HEK293 (cell line): Measurements from ENCODE around the gene VAV3.

ENCODE experiments used
- CTCF ChIA-PET: fragments of 350-600 bp; formaldehyde crosslinking; extraction: SDS; loops from one replicate; lab custom pipeline; 2021; ENCODE audit warnings: antibody characterized with exemption; lab: Yijun Ruan, JAX
- POLR2A ChIA-PET: fragments of 300-600 bp; formaldehyde crosslinking; extraction: SDS; loops from one replicate; lab custom pipeline; 2020; ENCODE audit warnings: antibody characterized with exemption, inconsistent platforms; lab: Yijun Ruan, JAX
- H3K27ac ChIP-seq: fragments of 200-500 bp; sonication (Bioruptor generic); 2 replicates; pipeline ENCODE4 v1.5.1; 2014; ENCODE audit warnings: low read depth, low read length, control low read depth, inconsistent platforms; ENCODE audit errors: extremely low read depth
- H3K36me3 ChIP-seq, 2 experiments: fragments of 200-500 bp in 1 of 2; sonication (Bioruptor generic) in 1 of 2; 1 replicate in 1 of 2; 2 replicates in 1 of 2; pipeline ENCODE4 v1.5.1; 2014 to 2017; ENCODE audit warnings: inconsistent platforms in 2 of 2, low read length in 2 of 2; ENCODE audit not compliant: control insufficient read depth in 2 of 2, insufficient read depth in 1 of 2
- H3K4me1 ChIP-seq: fragments of 200-500 bp; sonication (Bioruptor generic); 2 replicates; pipeline ENCODE4 v1.5.1; 2014; ENCODE audit warnings: mild to moderate bottlenecking, low read length, inconsistent platforms; ENCODE audit not compliant: control insufficient read depth, insufficient read depth
- H3K4me3 ChIP-seq: 2 replicates; pipeline ENCODE4 v1.5.1; 2011; ENCODE audit warnings: low read depth, mild to moderate bottlenecking, control low read depth, low read length, moderate library complexity
- H3K9me3 ChIP-seq: fragments of 200-500 bp; sonication (Bioruptor generic); 2 replicates; pipeline ENCODE4 v1.5.1; 2014; ENCODE audit warnings: low read depth, low read length, inconsistent platforms; ENCODE audit not compliant: control insufficient read depth, insufficient read depth
- IKZF3 ChIP-seq: fragments of 450-650 bp; IDR thresholded peaks from 2 replicates; pipeline ENCODE4 v1.5.0; 2018; ENCODE audit warnings: missing biosample characterization, mild to moderate bottlenecking, missing genetic modification characterization, moderate library complexity
- MYNN ChIP-seq: fragments of 450-650 bp; formaldehyde crosslinking; IDR thresholded peaks from 2 replicates; pipeline ENCODE4 v1.5.1; 2016; ENCODE audit warnings: missing biosample characterization, missing genetic modification characterization, borderline replicate concordance
- SP2 ChIP-seq: fragments of 450-650 bp; formaldehyde crosslinking; IDR thresholded peaks from 2 replicates; pipeline ENCODE4 v1.5.1; 2016; ENCODE audit warnings: missing biosample characterization, missing genetic modification characterization
- WT1 ChIP-seq: fragments of 450-650 bp; formaldehyde crosslinking; IDR thresholded peaks from 2 replicates; pipeline ENCODE4 v1.5.1; 2016; ENCODE audit warnings: missing biosample characterization, missing genetic modification characterization
- ZFP3 ChIP-seq: fragments of 450-650 bp; formaldehyde crosslinking; IDR thresholded peaks from 2 replicates; pipeline ENCODE4 v1.5.1; 2016; ENCODE audit warnings: low read depth, missing biosample characterization, missing genetic modification characterization
- ZNF138 ChIP-seq: fragments of 450-650 bp; formaldehyde crosslinking; IDR thresholded peaks from 2 replicates; pipeline ENCODE4 v1.5.1; 2016; ENCODE audit warnings: missing biosample characterization, missing genetic modification characterization, borderline replicate concordance
- ZNF157 ChIP-seq: fragments of 450-650 bp; formaldehyde crosslinking; IDR thresholded peaks from 2 replicates; pipeline ENCODE4 v1.5.1; 2016; ENCODE audit warnings: missing biosample characterization, missing genetic modification characterization
- ZNF16 ChIP-seq: fragments of 450-650 bp; formaldehyde crosslinking; IDR thresholded peaks from 2 replicates; pipeline ENCODE4 v1.5.1; 2016; ENCODE audit warnings: low read depth, missing biosample characterization, missing genetic modification characterization
- ZNF292 ChIP-seq: fragments of 450-650 bp; formaldehyde crosslinking; IDR thresholded peaks from 2 replicates; pipeline ENCODE4 v1.5.1; 2016; ENCODE audit warnings: low read depth, missing biosample characterization, missing genetic modification characterization, borderline replicate concordance
- ZNF335 ChIP-seq: fragments of 450-650 bp; formaldehyde crosslinking; conservative IDR thresholded peaks from 2 replicates; pipeline ENCODE4 v1.5.1; 2016; ENCODE audit warnings: missing biosample characterization, missing genetic modification characterization
- ZNF394 ChIP-seq: fragments of 450-650 bp; formaldehyde crosslinking; IDR thresholded peaks from 2 replicates; pipeline ENCODE4 v1.5.1; 2016; ENCODE audit warnings: missing biosample characterization, missing genetic modification characterization, mild to moderate bottlenecking, moderate library complexity, borderline replicate concordance
- ZNF521 ChIP-seq: fragments of 450-650 bp; formaldehyde crosslinking; IDR thresholded peaks from 2 replicates; pipeline ENCODE4 v1.5.1; 2017; ENCODE audit warnings: missing biosample characterization, mild to moderate bottlenecking, missing genetic modification characterization
- ZNF530 ChIP-seq: fragments of 450-650 bp; formaldehyde crosslinking; IDR thresholded peaks from 2 replicates; pipeline ENCODE4 v1.5.1; 2016; ENCODE audit warnings: low read depth, missing biosample characterization, missing genetic modification characterization
- ZNF776 ChIP-seq: fragments of 450-650 bp; formaldehyde crosslinking; IDR thresholded peaks from 2 replicates; pipeline ENCODE4 v1.5.0; 2017; ENCODE audit warnings: missing biosample characterization, missing genetic modification characterization, borderline replicate concordance
- ZNF777 ChIP-seq: fragments of 450-650 bp; formaldehyde crosslinking; IDR thresholded peaks from 2 replicates; pipeline ENCODE4 v1.5.1; 2017; ENCODE audit warnings: missing biosample characterization, missing genetic modification characterization, borderline replicate concordance
- TF ChIP-seq, protein P1 (sequence below): fragments of 450-650 bp; formaldehyde crosslinking; IDR thresholded peaks from 2 replicates; pipeline ENCODE4 v1.5.1; 2016; ENCODE audit warnings: missing biosample characterization, missing genetic modification characterization
- TF ChIP-seq, protein P2 (sequence below): fragments of 450-650 bp; formaldehyde crosslinking; conservative IDR thresholded peaks from 2 replicates; pipeline ENCODE4 v1.5.1; 2016; ENCODE audit warnings: low read depth, missing biosample characterization, missing genetic modification characterization
- TF ChIP-seq, protein P3 (sequence below): fragments of 450-650 bp; formaldehyde crosslinking; IDR thresholded peaks from 2 replicates; pipeline ENCODE4 v1.5.1; 2017; ENCODE audit warnings: missing biosample characterization, missing genetic modification characterization

VAV3 gene

DNA sequence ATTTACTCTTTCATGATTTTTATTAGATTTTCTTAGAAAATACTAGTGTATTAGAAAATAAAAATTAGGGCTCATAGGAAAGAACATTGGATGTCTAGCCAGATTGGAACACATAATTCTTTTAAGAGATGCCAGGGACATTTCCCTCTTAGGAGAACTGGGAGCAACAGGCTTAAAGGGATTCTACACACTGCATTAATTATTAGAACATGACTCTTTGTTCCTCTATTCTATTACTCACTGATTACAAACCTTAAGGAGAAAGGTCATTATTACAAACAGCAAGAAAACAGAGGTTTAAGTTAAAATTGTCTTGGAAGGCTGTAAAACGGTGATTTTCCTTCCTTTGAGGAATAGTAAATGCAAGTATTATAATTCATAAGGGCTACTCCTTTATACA is 32.9 kb upstream of the VAV3 start:
- Histone ChIP-seq H3K36me3 (no peaks in the 10 kb centered on the region), H3K4me1 (peaks cover 8% of the 10 kb centered on the region), H3K9me3 (no peaks in the 10 kb centered on the region), H3K27ac (no peak overlapping the region), H3K4me3 (no peak overlapping the region)
- ChIA-PET CTCF (no interaction called here), POLR2A (no interaction called here)
- TF ChIP-seq ZNF157 (tag by site-specific recombination) (no peak), ZNF521 (tag by site-specific recombination) (no peak), ZNF292 (tag by site-specific recombination) (no peak), MYNN (tag by site-specific recombination) (no peak), WT1 (no peak), ZNF16 (no peak), ZNF138 (tag by site-specific recombination) (no peak), ZNF394 (tag by site-specific recombination) (no peak), SP2 (no peak), ZNF777 (tag by site-specific recombination) (no peak), ZFP3 (tag by site-specific recombination) (no peak), ZNF776 (tag by site-specific recombination) (no peak), ZNF530 (no peak), IKZF3 (tag by site-specific recombination) (no peak), ZNF335 (no peak)
- TF ChIP-seq, protein P1, sequence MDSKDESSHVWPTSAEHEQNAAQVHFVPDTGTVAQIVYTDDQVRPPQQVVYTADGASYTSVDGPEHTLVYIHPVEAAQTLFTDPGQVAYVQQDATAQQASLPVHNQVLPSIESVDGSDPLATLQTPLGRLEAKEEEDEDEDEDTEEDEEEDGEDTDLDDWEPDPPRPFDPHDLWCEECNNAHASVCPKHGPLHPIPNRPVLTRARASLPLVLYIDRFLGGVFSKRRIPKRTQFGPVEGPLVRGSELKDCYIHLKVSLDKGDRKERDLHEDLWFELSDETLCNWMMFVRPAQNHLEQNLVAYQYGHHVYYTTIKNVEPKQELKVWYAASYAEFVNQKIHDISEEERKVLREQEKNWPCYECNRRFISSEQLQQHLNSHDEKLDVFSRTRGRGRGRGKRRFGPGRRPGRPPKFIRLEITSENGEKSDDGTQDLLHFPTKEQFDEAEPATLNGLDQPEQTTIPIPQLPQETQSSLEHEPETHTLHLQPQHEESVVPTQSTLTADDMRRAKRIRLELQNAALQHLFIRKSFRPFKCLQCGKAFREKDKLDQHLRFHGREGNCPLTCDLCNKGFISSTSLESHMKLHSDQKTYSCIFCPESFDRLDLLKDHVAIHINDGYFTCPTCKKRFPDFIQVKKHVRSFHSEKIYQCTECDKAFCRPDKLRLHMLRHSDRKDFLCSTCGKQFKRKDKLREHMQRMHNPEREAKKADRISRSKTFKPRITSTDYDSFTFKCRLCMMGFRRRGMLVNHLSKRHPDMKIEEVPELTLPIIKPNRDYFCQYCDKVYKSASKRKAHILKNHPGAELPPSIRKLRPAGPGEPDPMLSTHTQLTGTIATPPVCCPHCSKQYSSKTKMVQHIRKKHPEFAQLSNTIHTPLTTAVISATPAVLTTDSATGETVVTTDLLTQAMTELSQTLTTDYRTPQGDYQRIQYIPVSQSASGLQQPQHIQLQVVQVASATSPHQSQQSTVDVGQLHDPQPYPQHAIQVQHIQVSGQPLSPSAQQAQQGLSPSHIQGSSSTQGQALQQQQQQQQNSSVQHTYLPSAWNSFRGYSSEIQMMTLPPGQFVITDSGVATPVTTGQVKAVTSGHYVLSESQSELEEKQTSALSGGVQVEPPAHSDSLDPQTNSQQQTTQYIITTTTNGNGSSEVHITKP, result no peak
- TF ChIP-seq, protein P2, sequence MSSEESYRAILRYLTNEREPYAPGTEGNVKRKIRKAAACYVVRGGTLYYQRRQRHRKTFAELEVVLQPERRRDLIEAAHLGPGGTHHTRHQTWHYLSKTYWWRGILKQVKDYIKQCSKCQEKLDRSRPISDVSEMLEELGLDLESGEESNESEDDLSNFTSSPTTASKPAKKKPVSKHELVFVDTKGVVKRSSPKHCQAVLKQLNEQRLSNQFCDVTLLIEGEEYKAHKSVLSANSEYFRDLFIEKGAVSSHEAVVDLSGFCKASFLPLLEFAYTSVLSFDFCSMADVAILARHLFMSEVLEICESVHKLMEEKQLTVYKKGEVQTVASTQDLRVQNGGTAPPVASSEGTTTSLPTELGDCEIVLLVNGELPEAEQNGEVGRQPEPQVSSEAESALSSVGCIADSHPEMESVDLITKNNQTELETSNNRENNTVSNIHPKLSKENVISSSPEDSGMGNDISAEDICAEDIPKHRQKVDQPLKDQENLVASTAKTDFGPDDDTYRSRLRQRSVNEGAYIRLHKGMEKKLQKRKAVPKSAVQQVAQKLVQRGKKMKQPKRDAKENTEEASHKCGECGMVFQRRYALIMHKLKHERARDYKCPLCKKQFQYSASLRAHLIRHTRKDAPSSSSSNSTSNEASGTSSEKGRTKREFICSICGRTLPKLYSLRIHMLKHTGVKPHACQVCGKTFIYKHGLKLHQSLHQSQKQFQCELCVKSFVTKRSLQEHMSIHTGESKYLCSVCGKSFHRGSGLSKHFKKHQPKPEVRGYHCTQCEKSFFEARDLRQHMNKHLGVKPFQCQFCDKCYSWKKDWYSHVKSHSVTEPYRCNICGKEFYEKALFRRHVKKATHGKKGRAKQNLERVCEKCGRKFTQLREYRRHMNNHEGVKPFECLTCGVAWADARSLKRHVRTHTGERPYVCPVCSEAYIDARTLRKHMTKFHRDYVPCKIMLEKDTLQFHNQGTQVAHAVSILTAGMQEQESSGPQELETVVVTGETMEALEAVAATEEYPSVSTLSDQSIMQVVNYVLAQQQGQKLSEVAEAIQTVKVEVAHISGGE (tag by site-specific recombination), result no peak
- TF ChIP-seq, protein P3, sequence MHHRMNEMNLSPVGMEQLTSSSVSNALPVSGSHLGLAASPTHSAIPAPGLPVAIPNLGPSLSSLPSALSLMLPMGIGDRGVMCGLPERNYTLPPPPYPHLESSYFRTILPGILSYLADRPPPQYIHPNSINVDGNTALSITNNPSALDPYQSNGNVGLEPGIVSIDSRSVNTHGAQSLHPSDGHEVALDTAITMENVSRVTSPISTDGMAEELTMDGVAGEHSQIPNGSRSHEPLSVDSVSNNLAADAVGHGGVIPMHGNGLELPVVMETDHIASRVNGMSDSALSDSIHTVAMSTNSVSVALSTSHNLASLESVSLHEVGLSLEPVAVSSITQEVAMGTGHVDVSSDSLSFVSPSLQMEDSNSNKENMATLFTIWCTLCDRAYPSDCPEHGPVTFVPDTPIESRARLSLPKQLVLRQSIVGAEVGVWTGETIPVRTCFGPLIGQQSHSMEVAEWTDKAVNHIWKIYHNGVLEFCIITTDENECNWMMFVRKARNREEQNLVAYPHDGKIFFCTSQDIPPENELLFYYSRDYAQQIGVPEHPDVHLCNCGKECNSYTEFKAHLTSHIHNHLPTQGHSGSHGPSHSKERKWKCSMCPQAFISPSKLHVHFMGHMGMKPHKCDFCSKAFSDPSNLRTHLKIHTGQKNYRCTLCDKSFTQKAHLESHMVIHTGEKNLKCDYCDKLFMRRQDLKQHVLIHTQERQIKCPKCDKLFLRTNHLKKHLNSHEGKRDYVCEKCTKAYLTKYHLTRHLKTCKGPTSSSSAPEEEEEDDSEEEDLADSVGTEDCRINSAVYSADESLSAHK (tag by site-specific recombination), result no peak
